Neural cell (in vitro differentiated cells): ENCODE measurements around the gene NFATC3.

Experiments
- EP300 ChIP-seq: fragments of 450-650 bp; conservative IDR thresholded peaks from 2 replicates; pipeline ENCODE4 v1.6.1; 2014; ENCODE audit warnings: antibody characterized with exemption, mild to moderate bottlenecking, moderate library complexity; ENCODE audit not compliant: poor library complexity, severe bottlenecking
- EZH2 ChIP-seq: fragments of 200-600, 300-800 bp; shearing (Covaris generic), sonication (generic); IDR thresholded peaks from 2 replicates; pipeline ENCODE4 v1.6.1; 2014; ENCODE audit warnings: antibody characterized with exemption, low read length, borderline replicate concordance, mild to moderate bottlenecking; ENCODE audit not compliant: insufficient read depth, poor library complexity, severe bottlenecking
- MXI1 ChIP-seq: fragments of 450-650 bp; conservative IDR thresholded peaks from 2 replicates; pipeline ENCODE4 v1.6.1; 2014; ENCODE audit warnings: antibody characterized with exemption, mild to moderate bottlenecking; ENCODE audit not compliant: poor library complexity, severe bottlenecking
- POLR2AphosphoS5 ChIP-seq: IDR thresholded peaks from 2 replicates; pipeline ENCODE4 v1.6.1; 2012
- RAD21 ChIP-seq: fragments of 450-650 bp; conservative IDR thresholded peaks from 2 replicates; pipeline ENCODE4 v1.6.1; 2014; ENCODE audit warnings: antibody characterized with exemption, mild to moderate bottlenecking, moderate library complexity
- SMC3 ChIP-seq: fragments of 450-650 bp; conservative IDR thresholded peaks from 2 replicates; pipeline ENCODE4 v1.6.1; 2014; ENCODE audit warnings: antibody characterized with exemption, mild to moderate bottlenecking, moderate library complexity; ENCODE audit not compliant: poor library complexity
- TAF1 ChIP-seq: IDR thresholded peaks from 2 replicates; pipeline ENCODE4 v1.6.1; 2012; ENCODE audit warnings: low read depth
- TF ChIP-seq, protein P1 (sequence below): fragments of 450-650 bp; IDR thresholded peaks from 2 replicates; pipeline ENCODE4 v1.5.1; 2014; ENCODE audit warnings: antibody characterized with exemption, mild to moderate bottlenecking, moderate library complexity; ENCODE audit not compliant: poor library complexity, severe bottlenecking
- TF ChIP-seq, protein P2 (sequence below): IDR thresholded peaks from 2 replicates; pipeline ENCODE4 v1.6.1; 2012; ENCODE audit warnings: borderline replicate concordance

DNA sequence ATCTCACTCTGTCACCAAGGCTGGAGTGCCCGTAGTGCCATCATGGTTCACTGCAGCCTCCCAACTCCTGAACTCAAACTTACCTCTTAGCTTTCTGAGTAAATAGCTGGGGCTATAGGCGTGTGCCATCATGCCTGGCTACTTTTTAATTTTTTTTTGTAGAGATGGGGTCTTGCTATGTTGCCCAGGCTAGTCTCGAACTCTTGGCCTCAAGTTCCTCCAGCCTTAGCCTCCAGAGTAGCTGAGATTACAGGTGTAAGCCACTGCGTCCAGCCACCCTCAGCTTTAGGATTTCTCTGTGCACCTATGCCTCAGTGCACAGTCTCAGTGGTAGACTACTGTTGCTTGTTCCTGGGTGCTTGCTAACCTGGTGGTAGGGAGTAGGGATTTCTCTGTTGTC, 184.6 kb downstream of the NFATC3 start:
- TF ChIP-seq, protein P1, sequence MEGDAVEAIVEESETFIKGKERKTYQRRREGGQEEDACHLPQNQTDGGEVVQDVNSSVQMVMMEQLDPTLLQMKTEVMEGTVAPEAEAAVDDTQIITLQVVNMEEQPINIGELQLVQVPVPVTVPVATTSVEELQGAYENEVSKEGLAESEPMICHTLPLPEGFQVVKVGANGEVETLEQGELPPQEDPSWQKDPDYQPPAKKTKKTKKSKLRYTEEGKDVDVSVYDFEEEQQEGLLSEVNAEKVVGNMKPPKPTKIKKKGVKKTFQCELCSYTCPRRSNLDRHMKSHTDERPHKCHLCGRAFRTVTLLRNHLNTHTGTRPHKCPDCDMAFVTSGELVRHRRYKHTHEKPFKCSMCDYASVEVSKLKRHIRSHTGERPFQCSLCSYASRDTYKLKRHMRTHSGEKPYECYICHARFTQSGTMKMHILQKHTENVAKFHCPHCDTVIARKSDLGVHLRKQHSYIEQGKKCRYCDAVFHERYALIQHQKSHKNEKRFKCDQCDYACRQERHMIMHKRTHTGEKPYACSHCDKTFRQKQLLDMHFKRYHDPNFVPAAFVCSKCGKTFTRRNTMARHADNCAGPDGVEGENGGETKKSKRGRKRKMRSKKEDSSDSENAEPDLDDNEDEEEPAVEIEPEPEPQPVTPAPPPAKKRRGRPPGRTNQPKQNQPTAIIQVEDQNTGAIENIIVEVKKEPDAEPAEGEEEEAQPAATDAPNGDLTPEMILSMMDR, result no peak
- TF ChIP-seq EZH2 (no peak), TAF1 (no peak), EP300 (no peak), SMC3 (no peak), POLR2AphosphoS5 (no peak), MXI1 (no peak), RAD21 (no peak)
- TF ChIP-seq, protein P2, sequence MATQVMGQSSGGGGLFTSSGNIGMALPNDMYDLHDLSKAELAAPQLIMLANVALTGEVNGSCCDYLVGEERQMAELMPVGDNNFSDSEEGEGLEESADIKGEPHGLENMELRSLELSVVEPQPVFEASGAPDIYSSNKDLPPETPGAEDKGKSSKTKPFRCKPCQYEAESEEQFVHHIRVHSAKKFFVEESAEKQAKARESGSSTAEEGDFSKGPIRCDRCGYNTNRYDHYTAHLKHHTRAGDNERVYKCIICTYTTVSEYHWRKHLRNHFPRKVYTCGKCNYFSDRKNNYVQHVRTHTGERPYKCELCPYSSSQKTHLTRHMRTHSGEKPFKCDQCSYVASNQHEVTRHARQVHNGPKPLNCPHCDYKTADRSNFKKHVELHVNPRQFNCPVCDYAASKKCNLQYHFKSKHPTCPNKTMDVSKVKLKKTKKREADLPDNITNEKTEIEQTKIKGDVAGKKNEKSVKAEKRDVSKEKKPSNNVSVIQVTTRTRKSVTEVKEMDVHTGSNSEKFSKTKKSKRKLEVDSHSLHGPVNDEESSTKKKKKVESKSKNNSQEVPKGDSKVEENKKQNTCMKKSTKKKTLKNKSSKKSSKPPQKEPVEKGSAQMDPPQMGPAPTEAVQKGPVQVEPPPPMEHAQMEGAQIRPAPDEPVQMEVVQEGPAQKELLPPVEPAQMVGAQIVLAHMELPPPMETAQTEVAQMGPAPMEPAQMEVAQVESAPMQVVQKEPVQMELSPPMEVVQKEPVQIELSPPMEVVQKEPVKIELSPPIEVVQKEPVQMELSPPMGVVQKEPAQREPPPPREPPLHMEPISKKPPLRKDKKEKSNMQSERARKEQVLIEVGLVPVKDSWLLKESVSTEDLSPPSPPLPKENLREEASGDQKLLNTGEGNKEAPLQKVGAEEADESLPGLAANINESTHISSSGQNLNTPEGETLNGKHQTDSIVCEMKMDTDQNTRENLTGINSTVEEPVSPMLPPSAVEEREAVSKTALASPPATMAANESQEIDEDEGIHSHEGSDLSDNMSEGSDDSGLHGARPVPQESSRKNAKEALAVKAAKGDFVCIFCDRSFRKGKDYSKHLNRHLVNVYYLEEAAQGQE, result no peak
